Tibial artery (tissue), 4 donors: ENCODE data around the gene ACVRL1.

Experiments used
- DNase-seq, 2 donors: peaks; one replicate each; pipeline ENCODE4 v3.0.0-alpha.2; 2019
- H3K27ac ChIP-seq, 2 donors: fragments of 200-600 bp; sonication (generic) in 1 of 2; 1 replicate in 1 of 2; 2 replicates in 1 of 2; pipeline ENCODE4 v1.5.1; 2018 to 2019; ENCODE audit warnings: mild to moderate bottlenecking in 1 of 2
- H3K27me3 ChIP-seq, 2 donors: fragments of 200-600 bp; sonication (generic) in 1 of 2; one replicate each; pipeline versions ENCODE4 v1.5.1 to v1.6.0; 2016 to 2019
- H3K36me3 ChIP-seq, 3 donors: fragments of 200-600 bp; sonication (generic) in 2 of 3; one replicate each; pipeline ENCODE4 v1.5.1; 2016 to 2019; ENCODE audit warnings: mild to moderate bottlenecking in 2 of 3
- H3K4me1 ChIP-seq, 4 donors: fragments of 200-600 bp; sonication (generic) in 2 of 4; 1 replicate in 3 of 4; 2 replicates in 1 of 4; pipeline ENCODE4 v1.5.1; 2016 to 2019
- H3K4me3 ChIP-seq, 2 donors: fragments of 200-600 bp; sonication (generic) in 1 of 2; 1 replicate in 1 of 2; 2 replicates in 1 of 2; pipeline ENCODE4 v1.5.1; 2018 to 2019; ENCODE audit warnings: mild to moderate bottlenecking in 2 of 2
- H3K9me3 ChIP-seq, 3 donors: fragments of 200-600 bp; sonication (generic) in 1 of 3; one replicate each; pipeline ENCODE4 v1.5.1; 2016 to 2019
- CTCF ChIP-seq, 2 experiments: fragments of 200-600 bp in 1 of 2; fragments of 450-650 bp in 1 of 2; IDR thresholded peaks; one replicate each; pipeline ENCODE4 v1.5.1; 2017 to 2019; ENCODE audit warnings: antibody characterized with exemption in 2 of 2, mild to moderate bottlenecking in 1 of 2, moderate library complexity in 1 of 2
- intact Hi-C: fragments of 100-400 bp; cut with DNase I; formaldehyde crosslinking; loops from one replicate; pipeline ENCODE4 v1.15.0; 2023; ENCODE audit warnings: low total_unique reads

Gene ACVRL1

GRCh38 chr12:51867796-51868428 lies 39.4 kb upstream of the ACVRL1 start:
- Histone ChIP-seq H3K27ac (no peak overlapping the region), H3K4me1 (peaks cover 7 to 28% (median 25%) of the 10 kb centered on the region in 4 donors), H3K36me3 (no peaks in the 10 kb centered on the region), H3K4me3 (no peak overlapping the region), H3K9me3 (no peaks in the 10 kb centered on the region), H3K27me3 (peaks cover 0 to 72% of the 10 kb centered on the region in 2 donors)
- intact Hi-C loops: no loop called here
- DNase-seq: no peak
- no peak for TF ChIP-seq CTCF (IDR thresholded peaks at IDR 0.05)

- Histone ChIP-seq H3K9me3 (no peaks in the 10 kb centered on the region), H3K36me3 (no peaks in the 10 kb centered on the region), H3K4me1 (peaks cover 7 to 20% (median 19%) of the 10 kb centered on the region in 4 donors), H3K27ac (no peak overlapping the region), H3K27me3 (peaks cover 0 to 68% of the 10 kb centered on the region in 2 donors), H3K4me3 (peak overlapping the region; percentile 31 to 49)
- no peak for TF ChIP-seq CTCF (IDR thresholded peaks at IDR 0.05)
- intact Hi-C loops: no loop called here
- no peak for DNase-seq
These were observed 38.3 kb upstream of the ACVRL1 start for GRCh38 chr12:51868821-51869495.

GRCh38 chr12:51869496-51869865 lies 37.8 kb upstream of the ACVRL1 start:
- H3K27me3 ChIP-seq: peaks cover 0 to 68% of the 10 kb centered on the region in 2 donors
- DNase-seq: no peak

GRCh38 chr12:51869931-51870330 lies 37.4 kb upstream of the ACVRL1 start:
- Histone ChIP-seq H3K27ac (no peak overlapping the region), H3K36me3 (no peaks in the 10 kb centered on the region), H3K9me3 (no peaks in the 10 kb centered on the region), H3K27me3 (peaks cover 0 to 67% of the 10 kb centered on the region in 2 donors), H3K4me1 (peaks cover 7 to 13% (median 11%) of the 10 kb centered on the region in 4 donors), H3K4me3 (no peak overlapping the region)
- DNase-seq: no peak
- intact Hi-C loops: no loop called here
- no peak for TF ChIP-seq CTCF (IDR thresholded peaks at IDR 0.05)

More at GRCh38 chr12:51869496-51869865, 37.8 kb upstream of the ACVRL1 start:
- peaks cover 7 to 15% (median 14%) of the 10 kb centered on the region in 4 donors for H3K4me1 ChIP-seq
- no peak for TF ChIP-seq CTCF (IDR thresholded peaks at IDR 0.05)
- intact Hi-C loops: no loop called here
- H3K27ac ChIP-seq: no peak overlapping the region
- no peaks in the 10 kb centered on the region for H3K9me3 ChIP-seq
- H3K36me3 ChIP-seq: no peaks in the 10 kb centered on the region
- peak overlapping the region; percentile 31 to 49 for H3K4me3 ChIP-seq

GRCh38 chr12:51870504-51870903 lies 36.8 kb upstream of the ACVRL1 start:
- peaks cover 0 to 66% of the 10 kb centered on the region in 2 donors for H3K27me3 ChIP-seq
- no peak for DNase-seq
- TF ChIP-seq CTCF (IDR thresholded peaks at IDR 0.05): no peak

More at GRCh38 chr12:51870504-51870903, 36.8 kb upstream of the ACVRL1 start:
- Histone ChIP-seq H3K9me3 (no peaks in the 10 kb centered on the region), H3K4me1 (peaks cover 7 to 13% (median 11%) of the 10 kb centered on the region in 4 donors), H3K4me3 (no peak overlapping the region), H3K36me3 (no peaks in the 10 kb centered on the region), H3K27ac (no peak overlapping the region)
- intact Hi-C loops: no loop called here
